GM23338 (cell line): ENCODE data around the gene LRMDA. TPM values are rescaled to one million over a fixed set of nuclear protein-coding genes. Genes with fewer than 3 reads are reported as not detected.

Experiments
- ATAC-seq: fragments of 200-7000 bp; cut with Tn5 transposase; 3 replicates; pipeline ENCODE4 v1.9.1; 2020
- DNase-seq: peaks from one replicate; pipeline ENCODE4 v3.0.0-alpha.2; 2015; ENCODE audit warnings: low spot score
- H2AFZ ChIP-seq: fragments of 200-600 bp; sonication (generic); 2 replicates; pipeline ENCODE4 v1.8.0; 2016; ENCODE audit warnings: antibody characterized with exemption, mild to moderate bottlenecking, moderate library complexity
- H3F3A ChIP-seq: fragments of 200-600 bp; sonication (generic); replicated peaks from 2 replicates; pipeline ENCODE4 v1.8.0; 2017; ENCODE audit warnings: antibody characterized with exemption, mixed run types, low read depth
- H3K27ac ChIP-seq: fragments of 200-600 bp; sonication (generic); 2 replicates; pipeline ENCODE4 v1.6.1; 2016; ENCODE audit warnings: low read depth
- H3K27me3 ChIP-seq: fragments of 200-600 bp; sonication (generic); 2 replicates; pipeline ENCODE4 v1.8.0; 2016; ENCODE audit warnings: mild to moderate bottlenecking, mixed run types, moderate library complexity; ENCODE audit not compliant: insufficient read depth
- H3K36me3 ChIP-seq: fragments of 200-600 bp; sonication (generic); 2 replicates; pipeline ENCODE4 v1.8.0; 2016; ENCODE audit warnings: mild to moderate bottlenecking; ENCODE audit not compliant: insufficient read depth
- H3K4me1 ChIP-seq: fragments of 200-600 bp; sonication (generic); 2 replicates; pipeline ENCODE4 v1.8.0; 2016; ENCODE audit warnings: mild to moderate bottlenecking, moderate library complexity; ENCODE audit not compliant: insufficient read depth
- H3K4me2 ChIP-seq: fragments of 200-600 bp; sonication (generic); 2 replicates; pipeline ENCODE4 v1.7.1; 2017; ENCODE audit warnings: mixed run types
- H3K4me3 ChIP-seq: fragments of 200-600 bp; sonication (generic); 2 replicates; pipeline ENCODE4 v1.6.1; 2016; ENCODE audit warnings: mixed run types
- H3K79me2 ChIP-seq: fragments of 200-600 bp; sonication (generic); replicated peaks from 2 replicates; pipeline ENCODE4 v1.8.0; 2017; ENCODE audit warnings: mild to moderate bottlenecking; ENCODE audit not compliant: insufficient read depth
- H3K9me2 ChIP-seq: fragments of 200-600 bp; sonication (generic); 2 replicates; pipeline ENCODE4 v1.8.0; 2017; ENCODE audit not compliant: insufficient read depth
- H4K20me1 ChIP-seq: fragments of 200-600 bp; sonication (generic); replicated peaks from 2 replicates; pipeline ENCODE4 v1.8.0; 2017; ENCODE audit warnings: mild to moderate bottlenecking; ENCODE audit not compliant: insufficient read depth
- H3K27ac Mint-ChIP-seq: 2 replicates; pipeline ENCODE4 v1.8.0; 2020; ENCODE audit warnings: inconsistent platforms, mild to moderate bottlenecking, moderate library complexity, mixed read lengths
- H3K27me3 Mint-ChIP-seq: 3 replicates; pipeline ENCODE4 v1.8.0; 2022; ENCODE audit warnings: low read depth, mild to moderate bottlenecking, moderate library complexity, mixed read lengths, inconsistent platforms; ENCODE audit not compliant: insufficient read depth, poor library complexity
- H3K36me3 Mint-ChIP-seq: 3 replicates; pipeline ENCODE4 v1.8.0; 2021; ENCODE audit warnings: low read depth, mild to moderate bottlenecking, inconsistent platforms, moderate library complexity, mixed read lengths
- H3K4me1 Mint-ChIP-seq: 3 replicates; pipeline ENCODE4 v1.8.0; 2020; ENCODE audit warnings: mild to moderate bottlenecking, inconsistent platforms, mixed read lengths
- H3K4me3 Mint-ChIP-seq: 3 replicates; pipeline ENCODE4 v1.8.0; 2021; ENCODE audit warnings: moderate library complexity, mild to moderate bottlenecking, inconsistent platforms, mixed read lengths
- H3K9me3 Mint-ChIP-seq: 3 replicates; pipeline ENCODE4 v1.8.0; 2020; ENCODE audit warnings: moderate library complexity, mild to moderate bottlenecking, inconsistent platforms, mixed read lengths
- CREB1 ChIP-seq: fragments of 250-450 bp; sonication (Bioruptor Pico); IDR thresholded peaks from 2 replicates; pipeline ENCODE4 v1.5.0; 2020; ENCODE audit warnings: low read depth, mild to moderate bottlenecking, moderate library complexity
- EZH2 ChIP-seq: fragments of 200-600 bp; sonication (generic); IDR thresholded peaks from one replicate; pipeline ENCODE4 v1.8.0; 2017; ENCODE audit warnings: antibody characterized with exemption, mild to moderate bottlenecking, low read depth; ENCODE audit not compliant: unreplicated experiment
- JUNB ChIP-seq: IDR thresholded peaks from one replicate; pipeline ENCODE4 v1.6.1; 2016; ENCODE audit warnings: antibody characterized with exemption; ENCODE audit not compliant: unreplicated experiment
- NANOG ChIP-seq: IDR thresholded peaks from 2 replicates; pipeline ENCODE4 v1.6.1; 2016; ENCODE audit warnings: antibody characterized with exemption, borderline replicate concordance
- REST ChIP-seq: IDR thresholded peaks from one replicate; pipeline ENCODE4 v1.6.1; 2018; ENCODE audit warnings: antibody characterized with exemption; ENCODE audit not compliant: unreplicated experiment
- STAT1 ChIP-seq: IDR thresholded peaks from one replicate; pipeline ENCODE4 v1.6.1; 2016; ENCODE audit warnings: antibody characterized with exemption; ENCODE audit not compliant: unreplicated experiment
- ZNF331 ChIP-seq: fragments of 250-450 bp; sonication (Bioruptor Pico); IDR thresholded peaks from 2 replicates; pipeline ENCODE4 v1.5.0; 2020; ENCODE audit warnings: low read depth, mild to moderate bottlenecking, moderate library complexity
- ZNF462 ChIP-seq: fragments of 250-450 bp; sonication (Bioruptor Pico); IDR thresholded peaks from 2 replicates; pipeline ENCODE4 v1.5.0; 2020; ENCODE audit warnings: mild to moderate bottlenecking, moderate library complexity
- polyA plus RNA-seq: library from polyadenylated mRNA; unstranded; fragments of >200 nt; fragmentation: Nextera tagmentation; extraction: Ambion mirVana; gene quantifications from 2 replicates; pipeline ENCODE4 v1.2.1, GENCODE V29; 2016
- total RNA-seq: library from RNA; depleted of rRNA; stranded (reverse); fragments of >200 nt; shearing (Covaris generic); gene quantifications from 2 replicates; pipeline ENCODE4 v1.2.3, GENCODE V29; 2014

LRMDA gene
- total and polyA plus RNA-seq, 2 experiments from 2014 or later: 0.90 to 1.8 TPM

GRCh38 chr10:75814014-75814413 is 382.6 kb downstream of the LRMDA start (continued):
- TF ChIP-seq ZNF462 (CRISPR knock-in tag) (no peak), EZH2 (no peak), ZNF331 (no peak), NANOG (no peak), STAT1 (no peak)

- Histone ChIP-seq H2AFZ (no peak overlapping the region), H4K20me1 (no peaks in the 10 kb centered on the region), H3K9me2 (peaks cover 13% of the 10 kb centered on the region; the same call in 1 of the 2 replicates), H3K36me3 (no peaks in the 10 kb centered on the region), H3K27ac (no peak overlapping the region), H3K4me3 (no peak overlapping the region), H3K27me3 (no peaks in the 10 kb centered on the region), H3F3A (no peaks in the 10 kb centered on the region), H3K79me2 (no peaks in the 10 kb centered on the region), H3K4me1 (no peaks in the 10 kb centered on the region), H3K4me2 (no peak overlapping the region)
- H3K9me3 Mint-ChIP-seq: no peaks in the 10 kb centered on the region
- H3K4me1 Mint-ChIP-seq: no peaks in the 10 kb centered on the region
- H3K27me3 Mint-ChIP-seq: no peaks in the 10 kb centered on the region
- H3K4me3 Mint-ChIP-seq: no peak overlapping the region
- ATAC-seq (no peak), DNase-seq (no peak)
- no peak overlapping the region for H3K27ac Mint-ChIP-seq
- H3K36me3 Mint-ChIP-seq: no peaks in the 10 kb centered on the region
- TF ChIP-seq REST (no peak), JUNB (no peak), CREB1 (CRISPR knock-in tag) (no peak), NANOG (no peak)
Observed at GRCh38 chr10:75815066-75815465, 383.6 kb downstream of the LRMDA start.
